Spleen (tissue), 7 donors: ENCODE measurements around the gene POLA1.

Source experiments
- POLR2A ChIP-seq, 3 donors: fragments of 450-650 bp; IDR thresholded peaks; one replicate each; pipeline ENCODE4 v1.5.1; 2017; ENCODE audit warnings: antibody characterized with exemption in 3 of 3, mild to moderate bottlenecking in 1 of 3
- POLR2AphosphoS5 ChIP-seq, 3 donors: sonication (generic); formaldehyde crosslinking; IDR thresholded peaks; one replicate each; pipeline ENCODE4 v1.5.1; 2017; ENCODE audit warnings: antibody characterized with exemption in 3 of 3
- TF ChIP-seq, protein P1 (sequence below), 11 experiments: fragments of 200-600 bp in 7 of 11; fragments of 450-650 bp in 4 of 11; sonication (generic) in 4 of 11; IDR thresholded peaks in 8 of 11; conservative IDR thresholded peaks in 3 of 11; 1 replicate in 7 of 11; 2 replicates in 4 of 11; pipeline versions ENCODE4 v1.4.0 to v1.8.0; 2016 to 2021; ENCODE audit warnings: antibody characterized with exemption in 11 of 11, inconsistent platforms in 4 of 11, mild to moderate bottlenecking in 1 of 11
- donor health status: DM: no; HTN: no; CAD: no; lungs with moderate emphysema.
- donor health status: DM: no; HTN: no; CAD: no.
- donor health status: DM: no; HTN: no; CAD: no.

DNA sequence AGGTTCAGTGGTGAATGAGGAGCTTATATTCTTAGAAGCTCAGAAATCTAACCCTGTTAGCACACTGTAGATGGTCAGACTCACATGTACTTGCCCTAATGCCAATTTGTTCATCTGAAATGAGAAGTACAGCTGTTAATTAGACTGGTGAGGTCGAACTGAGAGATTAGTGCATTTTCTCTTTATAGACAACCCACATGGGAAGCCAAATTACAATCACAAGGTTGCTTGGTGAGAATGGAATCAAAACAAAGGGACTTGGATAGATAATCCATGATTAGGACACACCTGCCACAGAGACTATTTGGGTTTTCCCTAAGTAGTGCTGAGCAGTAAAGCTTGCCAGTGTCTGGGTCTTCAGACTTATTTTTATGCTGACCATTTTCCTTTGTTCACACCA lies 88.3 kb downstream of the POLA1 start:
- TF ChIP-seq, protein P1, sequence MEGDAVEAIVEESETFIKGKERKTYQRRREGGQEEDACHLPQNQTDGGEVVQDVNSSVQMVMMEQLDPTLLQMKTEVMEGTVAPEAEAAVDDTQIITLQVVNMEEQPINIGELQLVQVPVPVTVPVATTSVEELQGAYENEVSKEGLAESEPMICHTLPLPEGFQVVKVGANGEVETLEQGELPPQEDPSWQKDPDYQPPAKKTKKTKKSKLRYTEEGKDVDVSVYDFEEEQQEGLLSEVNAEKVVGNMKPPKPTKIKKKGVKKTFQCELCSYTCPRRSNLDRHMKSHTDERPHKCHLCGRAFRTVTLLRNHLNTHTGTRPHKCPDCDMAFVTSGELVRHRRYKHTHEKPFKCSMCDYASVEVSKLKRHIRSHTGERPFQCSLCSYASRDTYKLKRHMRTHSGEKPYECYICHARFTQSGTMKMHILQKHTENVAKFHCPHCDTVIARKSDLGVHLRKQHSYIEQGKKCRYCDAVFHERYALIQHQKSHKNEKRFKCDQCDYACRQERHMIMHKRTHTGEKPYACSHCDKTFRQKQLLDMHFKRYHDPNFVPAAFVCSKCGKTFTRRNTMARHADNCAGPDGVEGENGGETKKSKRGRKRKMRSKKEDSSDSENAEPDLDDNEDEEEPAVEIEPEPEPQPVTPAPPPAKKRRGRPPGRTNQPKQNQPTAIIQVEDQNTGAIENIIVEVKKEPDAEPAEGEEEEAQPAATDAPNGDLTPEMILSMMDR (IDR thresholded peaks at IDR 0.05 in 8 of 11, conservative IDR thresholded peaks at IDR 0.05 in 3 of 11), result no peak
- TF ChIP-seq POLR2A (IDR thresholded peaks at IDR 0.05) (no peak), POLR2AphosphoS5 (IDR thresholded peaks at IDR 0.05) (no peak)
